ENCODE measurements around the gene AK9.

Gene AK9

GRCh38 chr6:109678240-109678639, 12.8 kb downstream of the AK9 start:
- no peak for DNase-seq
- TF ChIP-seq GATA1 (IDR thresholded peaks at IDR 0.05; ENCODE audit: low read depth, low read length) (no peak), POLR2A (IDR thresholded peaks at IDR 0.05; ENCODE audit: low read length) (no peak)

GRCh38 chr6:109676724-109677123, 14.3 kb downstream of the AK9 start:
- TF ChIP-seq POLR2A (IDR thresholded peaks at IDR 0.05; ENCODE audit: low read length) (no peak), GATA1 (IDR thresholded peaks at IDR 0.05; ENCODE audit: low read depth, low read length) (no peak)
- no peak for DNase-seq

- no peak for DNase-seq
- TF ChIP-seq POLR2A (IDR thresholded peaks at IDR 0.05; ENCODE audit: low read length) (no peak), GATA1 (IDR thresholded peaks at IDR 0.05; ENCODE audit: low read depth, low read length) (no peak)
Measured at GRCh38 chr6:109672839-109673238, 18.2 kb downstream of the AK9 start.

- no peak for DNase-seq
- TF ChIP-seq POLR2A (IDR thresholded peaks at IDR 0.05; ENCODE audit: low read length) (no peak), GATA1 (IDR thresholded peaks at IDR 0.05; ENCODE audit: low read depth, low read length) (no peak)
Measured at GRCh38 chr6:109672175-109672574, 18.8 kb downstream of the AK9 start.

GRCh38 chr6:109671733-109672132, 19.3 kb downstream of the AK9 start:
- DNase-seq, result no peak
- TF ChIP-seq GATA1 (IDR thresholded peaks at IDR 0.05; ENCODE audit: low read depth, low read length) (no peak), POLR2A (IDR thresholded peaks at IDR 0.05; ENCODE audit: low read length) (no peak)

GRCh38 chr6:109669811-109670210, 21.2 kb downstream of the AK9 start:
- TF ChIP-seq GATA1 (IDR thresholded peaks at IDR 0.05; ENCODE audit: low read depth, low read length), result no peak
- no peak for TF ChIP-seq POLR2A (IDR thresholded peaks at IDR 0.05; ENCODE audit: low read length)
- DNase-seq, result no peak

GRCh38 chr6:109662192-109662591, 28.8 kb downstream of the AK9 start:
- no peak for DNase-seq
- no peak for TF ChIP-seq POLR2A (IDR thresholded peaks at IDR 0.05; ENCODE audit: low read length)
- TF ChIP-seq GATA1 (IDR thresholded peaks at IDR 0.05; ENCODE audit: low read depth, low read length), result no peak

- no peak for DNase-seq
- no peak for TF ChIP-seq GATA1 (IDR thresholded peaks at IDR 0.05; ENCODE audit: low read depth, low read length)
- TF ChIP-seq POLR2A (IDR thresholded peaks at IDR 0.05; ENCODE audit: low read length), result no peak
Measured at GRCh38 chr6:109660526-109661320, 30.3 kb downstream of the AK9 start.

GRCh38 chr6:109655761-109656262, 35.2 kb downstream of the AK9 start:
- TF ChIP-seq POLR2A (IDR thresholded peaks at IDR 0.05; ENCODE audit: low read length), result no peak
- no peak for TF ChIP-seq GATA1 (IDR thresholded peaks at IDR 0.05; ENCODE audit: low read depth, low read length)
- DNase-seq, result no peak

GRCh38 chr6:109653264-109653663, 37.7 kb downstream of the AK9 start:
- DNase-seq, result no peak
- TF ChIP-seq POLR2A (IDR thresholded peaks at IDR 0.05; ENCODE audit: low read length) (no peak), GATA1 (IDR thresholded peaks at IDR 0.05; ENCODE audit: low read depth, low read length) (no peak)

- no peak for DNase-seq
- no peak for TF ChIP-seq GATA1 (IDR thresholded peaks at IDR 0.05; ENCODE audit: low read depth, low read length)
- no peak for TF ChIP-seq POLR2A (IDR thresholded peaks at IDR 0.05; ENCODE audit: low read length)
Measured at GRCh38 chr6:109644131-109644530, 46.9 kb downstream of the AK9 start.

GRCh38 chr6:109632405-109632804, 58.6 kb downstream of the AK9 start:
- no peak for TF ChIP-seq GATA1 (IDR thresholded peaks at IDR 0.05; ENCODE audit: low read depth, low read length)
- TF ChIP-seq POLR2A (IDR thresholded peaks at IDR 0.05; ENCODE audit: low read length), result no peak

GRCh38 chr6:109631403-109631802, 59.6 kb downstream of the AK9 start:
- TF ChIP-seq GATA1 (IDR thresholded peaks at IDR 0.05; ENCODE audit: low read depth, low read length) (no peak), POLR2A (IDR thresholded peaks at IDR 0.05; ENCODE audit: low read length) (no peak)
- no peak for DNase-seq

More at GRCh38 chr6:109632405-109632804, 58.6 kb downstream of the AK9 start:
- DNase-seq, result no peak

GRCh38 chr6:109628158-109629000, 62.6 kb downstream of the AK9 start:
- no peak for TF ChIP-seq GATA1 (IDR thresholded peaks at IDR 0.05; ENCODE audit: low read depth, low read length)
- no peak for TF ChIP-seq POLR2A (IDR thresholded peaks at IDR 0.05; ENCODE audit: low read length)
- DNase-seq, result no peak

Data from erythroblast (primary cell).